Neural cell (in vitro differentiated cells): ENCODE measurements around the gene NCK2. TPM values are rescaled to one million over a fixed set of nuclear protein-coding genes. Genes with fewer than 3 reads are reported as not detected.

Experiments
- H2AFZ ChIP-seq: fragments of 200-600, 300-800 bp; sonication (generic), shearing (Covaris generic); 2 replicates; pipeline ENCODE4 v1.6.0; 2014; ENCODE audit warnings: low read depth, mild to moderate bottlenecking, antibody characterized with exemption, low read length, moderate library complexity
- H3F3A ChIP-seq: fragments of 200-600 bp; shearing (Covaris generic); 2 replicates; pipeline ENCODE4 v1.6.1; 2016; ENCODE audit warnings: mild to moderate bottlenecking, moderate library complexity, mixed read lengths, antibody characterized with exemption, low read length; ENCODE audit not compliant: insufficient read depth, poor library complexity, severe bottlenecking
- H3K27ac ChIP-seq: fragments of 200-600, 300-800 bp; sonication (generic), shearing (Covaris generic); 2 replicates; pipeline ENCODE4 v1.5.1; 2014; ENCODE audit warnings: mild to moderate bottlenecking, low read length, moderate library complexity
- H3K27me3 ChIP-seq: fragments of 300-800, 200-600 bp; sonication (generic), shearing (Covaris generic); 2 replicates; pipeline ENCODE4 v1.6.0; 2014; ENCODE audit warnings: mild to moderate bottlenecking, low read depth, low read length, moderate library complexity; ENCODE audit not compliant: insufficient read depth
- H3K36me3 ChIP-seq: fragments of 300-800, 200-600 bp; sonication (generic), shearing (Covaris generic); 2 replicates; pipeline ENCODE4 v1.5.1; 2014; ENCODE audit warnings: mild to moderate bottlenecking, antibody characterized with exemption, low read length, moderate library complexity; ENCODE audit not compliant: insufficient read depth
- H3K4me2 ChIP-seq: fragments of 300-800, 200-600 bp; sonication (generic), shearing (Covaris generic); 2 replicates; pipeline ENCODE4 v1.6.0; 2014; ENCODE audit warnings: mild to moderate bottlenecking, low read length
- H3K4me3 ChIP-seq: fragments of 300-800, 200-600 bp; sonication (generic), shearing (Covaris generic); 2 replicates; pipeline ENCODE4 v1.5.1; 2014; ENCODE audit warnings: mild to moderate bottlenecking, low read length, moderate library complexity
- H3K79me2 ChIP-seq: fragments of 200-600 bp; shearing (Covaris generic); replicated peaks from 2 replicates; pipeline ENCODE4 v1.6.0; 2014; ENCODE audit warnings: mild to moderate bottlenecking, low read length, moderate library complexity; ENCODE audit not compliant: insufficient read depth
- H3K9ac ChIP-seq: fragments of 300-800, 200-600 bp; sonication (generic), shearing (Covaris generic); 2 replicates; pipeline ENCODE4 v1.6.1; 2016; ENCODE audit warnings: mild to moderate bottlenecking, low read length, mixed read lengths
- H3K9me2 ChIP-seq: fragments of 200-600 bp; shearing (Covaris generic); 2 replicates; pipeline ENCODE4 v1.6.1; 2016; ENCODE audit warnings: mild to moderate bottlenecking, low read length, mixed read lengths; ENCODE audit not compliant: insufficient read depth
- H3K9me3 ChIP-seq: fragments of 200-600, 300-800 bp; sonication (generic), shearing (Covaris generic); 2 replicates; pipeline ENCODE4 v1.6.1; 2016; ENCODE audit warnings: mild to moderate bottlenecking, mixed run types, low read length, moderate library complexity, mixed read lengths
- H4K20me1 ChIP-seq: fragments of 200-600 bp; shearing (Covaris generic); 2 replicates; pipeline ENCODE4 v1.6.1; 2016; ENCODE audit warnings: mild to moderate bottlenecking, mixed run types; ENCODE audit not compliant: insufficient read depth
- EP300 ChIP-seq: fragments of 450-650 bp; conservative IDR thresholded peaks from 2 replicates; pipeline ENCODE4 v1.6.1; 2014; ENCODE audit warnings: antibody characterized with exemption, mild to moderate bottlenecking, moderate library complexity; ENCODE audit not compliant: poor library complexity, severe bottlenecking
- EZH2 ChIP-seq: fragments of 200-600, 300-800 bp; shearing (Covaris generic), sonication (generic); IDR thresholded peaks from 2 replicates; pipeline ENCODE4 v1.6.1; 2014; ENCODE audit warnings: antibody characterized with exemption, low read length, borderline replicate concordance, mild to moderate bottlenecking; ENCODE audit not compliant: insufficient read depth, poor library complexity, severe bottlenecking
- MXI1 ChIP-seq: fragments of 450-650 bp; conservative IDR thresholded peaks from 2 replicates; pipeline ENCODE4 v1.6.1; 2014; ENCODE audit warnings: antibody characterized with exemption, mild to moderate bottlenecking; ENCODE audit not compliant: poor library complexity, severe bottlenecking
- POLR2AphosphoS5 ChIP-seq: IDR thresholded peaks from 2 replicates; pipeline ENCODE4 v1.6.1; 2012
- RAD21 ChIP-seq: fragments of 450-650 bp; conservative IDR thresholded peaks from 2 replicates; pipeline ENCODE4 v1.6.1; 2014; ENCODE audit warnings: antibody characterized with exemption, mild to moderate bottlenecking, moderate library complexity
- SMC3 ChIP-seq: fragments of 450-650 bp; conservative IDR thresholded peaks from 2 replicates; pipeline ENCODE4 v1.6.1; 2014; ENCODE audit warnings: antibody characterized with exemption, mild to moderate bottlenecking, moderate library complexity; ENCODE audit not compliant: poor library complexity
- polyA plus RNA-seq: library from polyadenylated mRNA; depleted of rRNA; stranded (reverse); fragments of >200 nt; gene quantifications from 2 replicates; pipeline ENCODE4 v1.2.3, GENCODE V29; 2014
- TF ChIP-seq, protein P1 (sequence below): IDR thresholded peaks from 2 replicates; pipeline ENCODE4 v1.6.1; 2012; ENCODE audit warnings: borderline replicate concordance
- TF ChIP-seq, protein P2 (sequence below): fragments of 450-650 bp; IDR thresholded peaks from 2 replicates; pipeline ENCODE4 v1.5.1; 2014; ENCODE audit warnings: antibody characterized with exemption, mild to moderate bottlenecking, moderate library complexity; ENCODE audit not compliant: poor library complexity, severe bottlenecking

Gene NCK2
- polyA plus RNA-seq, 1 donor from 2014 or later, result 49.4 TPM

DNA sequence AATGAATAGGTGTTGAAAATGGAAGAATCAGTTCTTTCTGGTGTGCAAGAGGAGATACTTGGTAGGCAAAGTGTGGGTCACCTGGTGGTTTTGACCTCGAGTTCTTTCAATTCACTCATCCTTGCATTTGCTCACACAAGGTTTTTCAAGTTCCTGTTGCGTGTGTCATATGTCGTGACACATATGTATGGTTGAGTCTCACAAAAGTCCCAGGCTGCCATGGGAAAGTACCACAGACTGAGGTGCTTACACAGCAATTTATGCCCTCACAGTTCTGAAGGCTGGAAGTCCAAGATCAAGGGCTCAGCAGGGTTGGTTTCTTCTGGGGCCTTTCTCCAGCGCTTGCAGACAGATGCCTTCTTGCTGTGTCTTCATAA is 64.4 kb downstream of the NCK2 start:
- Histone ChIP-seq H3F3A (no peaks in the 10 kb centered on the region), H3K36me3 (no peaks in the 10 kb centered on the region), H3K9me2 (no peaks in the 10 kb centered on the region), H3K27ac (no peak overlapping the region), H3K4me2 (no peak overlapping the region), H2AFZ (no peak overlapping the region), H3K4me3 (no peak overlapping the region), H3K27me3 (no peaks in the 10 kb centered on the region), H3K9ac (no peak overlapping the region), H3K9me3 (no peaks in the 10 kb centered on the region), H3K79me2 (peaks cover 73% of the 10 kb centered on the region), H4K20me1 (no peaks in the 10 kb centered on the region)
- TF ChIP-seq EZH2, result no peak
- TF ChIP-seq, protein P1, sequence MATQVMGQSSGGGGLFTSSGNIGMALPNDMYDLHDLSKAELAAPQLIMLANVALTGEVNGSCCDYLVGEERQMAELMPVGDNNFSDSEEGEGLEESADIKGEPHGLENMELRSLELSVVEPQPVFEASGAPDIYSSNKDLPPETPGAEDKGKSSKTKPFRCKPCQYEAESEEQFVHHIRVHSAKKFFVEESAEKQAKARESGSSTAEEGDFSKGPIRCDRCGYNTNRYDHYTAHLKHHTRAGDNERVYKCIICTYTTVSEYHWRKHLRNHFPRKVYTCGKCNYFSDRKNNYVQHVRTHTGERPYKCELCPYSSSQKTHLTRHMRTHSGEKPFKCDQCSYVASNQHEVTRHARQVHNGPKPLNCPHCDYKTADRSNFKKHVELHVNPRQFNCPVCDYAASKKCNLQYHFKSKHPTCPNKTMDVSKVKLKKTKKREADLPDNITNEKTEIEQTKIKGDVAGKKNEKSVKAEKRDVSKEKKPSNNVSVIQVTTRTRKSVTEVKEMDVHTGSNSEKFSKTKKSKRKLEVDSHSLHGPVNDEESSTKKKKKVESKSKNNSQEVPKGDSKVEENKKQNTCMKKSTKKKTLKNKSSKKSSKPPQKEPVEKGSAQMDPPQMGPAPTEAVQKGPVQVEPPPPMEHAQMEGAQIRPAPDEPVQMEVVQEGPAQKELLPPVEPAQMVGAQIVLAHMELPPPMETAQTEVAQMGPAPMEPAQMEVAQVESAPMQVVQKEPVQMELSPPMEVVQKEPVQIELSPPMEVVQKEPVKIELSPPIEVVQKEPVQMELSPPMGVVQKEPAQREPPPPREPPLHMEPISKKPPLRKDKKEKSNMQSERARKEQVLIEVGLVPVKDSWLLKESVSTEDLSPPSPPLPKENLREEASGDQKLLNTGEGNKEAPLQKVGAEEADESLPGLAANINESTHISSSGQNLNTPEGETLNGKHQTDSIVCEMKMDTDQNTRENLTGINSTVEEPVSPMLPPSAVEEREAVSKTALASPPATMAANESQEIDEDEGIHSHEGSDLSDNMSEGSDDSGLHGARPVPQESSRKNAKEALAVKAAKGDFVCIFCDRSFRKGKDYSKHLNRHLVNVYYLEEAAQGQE, result no peak
- TF ChIP-seq RAD21, result no peak
- TF ChIP-seq POLR2AphosphoS5, result no peak
- no peak for TF ChIP-seq EP300

DNA sequence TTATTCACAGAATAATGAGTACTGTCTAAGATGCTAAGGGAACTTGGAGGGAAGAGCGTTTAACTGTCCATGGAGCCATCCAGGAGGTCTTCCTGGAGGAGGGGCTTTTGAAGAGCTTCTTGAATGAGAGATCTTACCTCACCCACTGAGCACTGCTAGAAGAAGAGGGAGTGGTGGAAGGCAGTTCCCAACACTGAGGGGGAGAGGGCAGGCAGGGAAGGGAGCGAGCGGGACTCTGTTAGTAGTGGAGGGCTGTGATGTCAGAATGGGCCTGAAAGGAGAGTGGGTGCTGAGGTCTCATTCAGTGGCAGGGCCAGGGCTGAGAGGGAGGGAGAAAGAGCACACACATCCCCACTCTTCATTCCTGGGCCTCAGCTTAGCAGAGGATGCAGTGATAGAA is 65.0 kb downstream of the NCK2 start:
- H3K9me3 ChIP-seq, result no peaks in the 10 kb centered on the region
- H3K4me3 ChIP-seq, result no peak overlapping the region
- H3K79me2 ChIP-seq, result peaks cover 73% of the 10 kb centered on the region
- H3K36me3 ChIP-seq, result no peaks in the 10 kb centered on the region
- no peak overlapping the region for H3K27ac ChIP-seq
- no peak overlapping the region for H2AFZ ChIP-seq
- no peak overlapping the region for H3K9ac ChIP-seq
- H3K4me2 ChIP-seq, result no peak overlapping the region
- TF ChIP-seq POLR2AphosphoS5, result no peak
- TF ChIP-seq, protein P2, sequence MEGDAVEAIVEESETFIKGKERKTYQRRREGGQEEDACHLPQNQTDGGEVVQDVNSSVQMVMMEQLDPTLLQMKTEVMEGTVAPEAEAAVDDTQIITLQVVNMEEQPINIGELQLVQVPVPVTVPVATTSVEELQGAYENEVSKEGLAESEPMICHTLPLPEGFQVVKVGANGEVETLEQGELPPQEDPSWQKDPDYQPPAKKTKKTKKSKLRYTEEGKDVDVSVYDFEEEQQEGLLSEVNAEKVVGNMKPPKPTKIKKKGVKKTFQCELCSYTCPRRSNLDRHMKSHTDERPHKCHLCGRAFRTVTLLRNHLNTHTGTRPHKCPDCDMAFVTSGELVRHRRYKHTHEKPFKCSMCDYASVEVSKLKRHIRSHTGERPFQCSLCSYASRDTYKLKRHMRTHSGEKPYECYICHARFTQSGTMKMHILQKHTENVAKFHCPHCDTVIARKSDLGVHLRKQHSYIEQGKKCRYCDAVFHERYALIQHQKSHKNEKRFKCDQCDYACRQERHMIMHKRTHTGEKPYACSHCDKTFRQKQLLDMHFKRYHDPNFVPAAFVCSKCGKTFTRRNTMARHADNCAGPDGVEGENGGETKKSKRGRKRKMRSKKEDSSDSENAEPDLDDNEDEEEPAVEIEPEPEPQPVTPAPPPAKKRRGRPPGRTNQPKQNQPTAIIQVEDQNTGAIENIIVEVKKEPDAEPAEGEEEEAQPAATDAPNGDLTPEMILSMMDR, result no peak
- TF ChIP-seq EZH2, result no peak
- no peaks in the 10 kb centered on the region for H3K9me2 ChIP-seq
- H3K27me3 ChIP-seq, result no peaks in the 10 kb centered on the region
- H4K20me1 ChIP-seq, result no peaks in the 10 kb centered on the region
- no peaks in the 10 kb centered on the region for H3F3A ChIP-seq

DNA sequence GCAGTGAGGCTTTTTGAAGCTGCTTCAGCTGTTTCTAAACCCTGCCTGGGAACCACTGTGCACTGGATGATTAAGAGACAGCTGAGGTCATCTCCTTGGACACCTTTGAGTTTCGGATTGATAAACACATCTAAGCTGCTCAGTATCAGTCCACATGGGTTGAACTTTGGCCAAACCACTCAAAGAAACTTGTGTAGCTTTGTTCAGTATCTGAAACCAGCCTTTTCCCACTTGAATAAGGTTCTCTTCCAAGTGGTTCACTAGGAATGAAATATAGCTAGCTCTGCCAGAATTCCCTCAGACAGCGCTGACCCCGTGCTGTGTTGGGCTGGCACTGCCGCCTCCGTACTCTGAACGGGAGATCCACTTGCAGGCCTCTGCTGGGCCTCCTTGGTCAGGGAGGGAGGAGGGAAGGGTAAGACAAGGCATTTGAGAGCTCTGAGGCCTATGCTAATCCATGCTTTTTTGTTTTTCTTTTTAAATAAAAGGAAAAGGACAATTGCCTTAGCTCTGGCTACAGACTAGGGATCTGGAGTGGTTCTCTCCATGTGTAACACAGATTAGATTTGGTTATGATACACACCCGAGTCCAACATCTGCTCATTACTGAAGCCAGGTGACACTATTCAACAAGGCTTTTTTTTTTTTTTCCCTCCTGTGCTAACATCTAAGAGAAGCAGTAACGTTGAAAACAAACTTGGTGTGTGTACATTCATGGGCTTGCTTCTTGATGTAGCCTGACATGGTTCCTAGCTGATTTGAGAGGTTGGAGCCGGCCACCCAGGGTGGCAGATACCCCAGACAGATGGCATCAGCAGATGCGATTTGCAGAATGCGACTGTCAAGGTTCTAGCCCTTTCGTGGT is 67.7 kb downstream of the NCK2 start:
- Histone ChIP-seq H3K9me2 (no peaks in the 10 kb centered on the region), H3K4me2 (no peak overlapping the region), H2AFZ (no peak overlapping the region), H3K36me3 (no peaks in the 10 kb centered on the region), H3K4me3 (no peak overlapping the region), H3K9me3 (no peaks in the 10 kb centered on the region), H4K20me1 (no peaks in the 10 kb centered on the region), H3K79me2 (peaks cover 67% of the 10 kb centered on the region), H3K9ac (no peak overlapping the region), H3F3A (no peaks in the 10 kb centered on the region), H3K27ac (no peak overlapping the region), H3K27me3 (no peaks in the 10 kb centered on the region)
- TF ChIP-seq RAD21 (no peak), SMC3 (no peak), EP300 (no peak), MXI1 (no peak), POLR2AphosphoS5 (no peak), EZH2 (no peak)
- TF ChIP-seq, protein P1, result no peak
- TF ChIP-seq, protein P2, result no peak
